ENCODE results near the gene KCP.

The KCP gene

DNA sequence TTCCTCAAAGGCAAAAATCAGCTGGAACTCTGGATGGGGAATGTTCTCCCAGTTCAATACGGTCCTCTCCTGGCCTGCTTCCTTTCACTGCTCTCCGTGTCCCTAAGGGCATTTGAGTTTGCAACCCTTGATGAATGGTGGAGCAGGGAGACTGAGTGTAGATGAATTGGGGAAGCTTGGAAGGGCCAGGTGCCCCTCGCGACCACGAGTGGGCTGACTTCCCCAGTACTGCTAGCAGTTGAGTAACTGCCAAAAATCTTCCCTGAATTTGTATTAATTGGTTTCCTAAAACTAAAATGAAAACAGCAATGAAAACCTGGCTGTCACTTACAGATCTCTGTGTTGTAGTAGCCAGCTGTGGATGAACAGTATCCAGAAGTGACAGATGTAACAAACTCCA, 40.8 kb upstream of the KCP start:
- Mint-ChIP-seq H3K27me3 (ENCODE audit: low read depth, poor library complexity) (no peaks in the 10 kb centered on the region), H3K27ac (no peak overlapping the region), H3K4me3 (no peak overlapping the region), H3K4me1 (peaks cover 12% of the 10 kb centered on the region), H3K36me3 (ENCODE audit: low read depth) (peaks cover 36% of the 10 kb centered on the region), H3K9me3 (no peaks in the 10 kb centered on the region)
- DNase-seq, result no peak
- TF ChIP-seq, protein P1, sequence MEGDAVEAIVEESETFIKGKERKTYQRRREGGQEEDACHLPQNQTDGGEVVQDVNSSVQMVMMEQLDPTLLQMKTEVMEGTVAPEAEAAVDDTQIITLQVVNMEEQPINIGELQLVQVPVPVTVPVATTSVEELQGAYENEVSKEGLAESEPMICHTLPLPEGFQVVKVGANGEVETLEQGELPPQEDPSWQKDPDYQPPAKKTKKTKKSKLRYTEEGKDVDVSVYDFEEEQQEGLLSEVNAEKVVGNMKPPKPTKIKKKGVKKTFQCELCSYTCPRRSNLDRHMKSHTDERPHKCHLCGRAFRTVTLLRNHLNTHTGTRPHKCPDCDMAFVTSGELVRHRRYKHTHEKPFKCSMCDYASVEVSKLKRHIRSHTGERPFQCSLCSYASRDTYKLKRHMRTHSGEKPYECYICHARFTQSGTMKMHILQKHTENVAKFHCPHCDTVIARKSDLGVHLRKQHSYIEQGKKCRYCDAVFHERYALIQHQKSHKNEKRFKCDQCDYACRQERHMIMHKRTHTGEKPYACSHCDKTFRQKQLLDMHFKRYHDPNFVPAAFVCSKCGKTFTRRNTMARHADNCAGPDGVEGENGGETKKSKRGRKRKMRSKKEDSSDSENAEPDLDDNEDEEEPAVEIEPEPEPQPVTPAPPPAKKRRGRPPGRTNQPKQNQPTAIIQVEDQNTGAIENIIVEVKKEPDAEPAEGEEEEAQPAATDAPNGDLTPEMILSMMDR (IDR thresholded peaks at IDR 0.05), result no peak

DNA sequence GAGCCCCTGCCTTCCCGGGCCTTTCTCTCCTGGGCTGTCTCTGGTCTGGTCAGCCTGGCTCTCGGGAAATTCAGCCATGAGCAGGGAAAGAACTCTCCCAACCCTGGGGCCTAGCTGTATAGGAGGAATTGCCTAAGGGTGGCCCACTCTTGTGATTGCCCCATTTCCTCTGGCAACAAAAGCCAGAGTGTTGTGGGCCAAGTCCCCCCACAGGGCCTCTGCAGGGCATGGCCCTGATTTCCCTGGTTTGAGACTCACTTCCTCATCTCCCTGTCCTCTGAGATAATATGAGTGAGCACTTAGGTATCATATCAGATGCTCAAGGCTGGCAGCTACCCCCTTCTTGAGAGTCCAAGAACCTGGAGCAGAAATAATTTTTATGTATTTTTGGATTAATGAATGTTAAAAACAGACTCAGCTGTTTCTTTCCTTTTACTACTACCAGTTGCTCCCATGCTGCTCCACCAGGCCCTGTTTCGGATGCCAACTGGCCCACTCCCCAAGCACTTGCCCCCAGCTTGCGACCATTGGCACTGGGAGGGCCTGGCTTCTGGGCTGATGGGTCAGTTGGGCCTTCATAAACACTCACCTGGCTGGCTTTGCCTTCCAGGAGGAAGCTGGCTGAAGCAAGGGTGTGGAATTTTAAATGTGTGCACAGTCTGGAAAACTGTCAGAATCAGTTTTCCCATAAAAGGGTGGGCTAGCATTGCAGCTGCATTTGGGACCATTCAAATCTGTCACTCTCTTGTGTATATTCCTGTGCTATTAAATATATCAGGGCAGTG, 38.7 kb upstream of the KCP start:
- Mint-ChIP-seq H3K27ac (no peak overlapping the region), H3K4me3 (no peak overlapping the region), H3K27me3 (ENCODE audit: low read depth, poor library complexity) (peaks cover 3% of the 10 kb centered on the region), H3K9me3 (no peaks in the 10 kb centered on the region), H3K4me1 (peaks cover 2% of the 10 kb centered on the region), H3K36me3 (ENCODE audit: low read depth) (peaks cover 23% of the 10 kb centered on the region)
- no peak for DNase-seq
- TF ChIP-seq, protein P1 (IDR thresholded peaks at IDR 0.05), result no peak

DNA sequence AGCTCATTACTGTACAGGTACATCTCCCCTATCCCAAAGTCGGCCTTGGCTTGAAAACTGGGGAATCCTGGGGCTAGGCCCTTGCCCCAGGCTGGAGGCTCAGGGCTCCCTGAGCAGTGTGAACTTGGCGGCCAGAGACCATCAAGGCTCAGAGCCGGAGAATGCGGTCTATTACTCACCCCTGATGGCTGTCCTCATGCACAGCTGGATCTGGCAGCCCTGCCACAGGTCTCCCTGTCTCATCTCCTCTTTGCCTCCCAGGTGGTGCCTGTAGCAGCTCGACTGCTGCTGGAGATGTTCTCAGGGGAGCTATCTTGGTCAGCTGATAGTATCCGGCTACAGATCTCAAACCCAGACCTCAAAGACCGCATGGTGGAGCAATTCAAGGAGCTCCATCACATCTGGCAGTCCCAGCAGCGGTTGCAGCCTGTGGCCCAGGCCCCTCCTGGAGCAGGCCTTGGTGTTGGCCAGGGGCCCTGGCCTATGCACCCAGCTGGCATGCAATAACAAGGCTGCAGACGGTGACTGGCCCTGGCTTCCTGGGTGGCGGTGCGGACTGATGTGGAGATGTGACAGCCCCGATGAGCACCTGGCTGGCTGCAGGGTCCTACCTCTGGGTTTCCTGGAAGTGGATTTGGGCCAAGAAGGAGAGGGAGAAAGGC, 37.9 kb upstream of the KCP start:
- H3K9me3 Mint-ChIP-seq, result no peaks in the 10 kb centered on the region
- no peak for DNase-seq
- H3K27me3 Mint-ChIP-seq (ENCODE audit: low read depth, poor library complexity), result peaks cover 8% of the 10 kb centered on the region
- H3K27ac Mint-ChIP-seq, result no peak overlapping the region
- TF ChIP-seq, protein P1 (IDR thresholded peaks at IDR 0.05), result no peak
- no peak overlapping the region for H3K4me3 Mint-ChIP-seq
- H3K36me3 Mint-ChIP-seq (ENCODE audit: low read depth), result peaks cover 16% of the 10 kb centered on the region
- no peaks in the 10 kb centered on the region for H3K4me1 Mint-ChIP-seq

DNA sequence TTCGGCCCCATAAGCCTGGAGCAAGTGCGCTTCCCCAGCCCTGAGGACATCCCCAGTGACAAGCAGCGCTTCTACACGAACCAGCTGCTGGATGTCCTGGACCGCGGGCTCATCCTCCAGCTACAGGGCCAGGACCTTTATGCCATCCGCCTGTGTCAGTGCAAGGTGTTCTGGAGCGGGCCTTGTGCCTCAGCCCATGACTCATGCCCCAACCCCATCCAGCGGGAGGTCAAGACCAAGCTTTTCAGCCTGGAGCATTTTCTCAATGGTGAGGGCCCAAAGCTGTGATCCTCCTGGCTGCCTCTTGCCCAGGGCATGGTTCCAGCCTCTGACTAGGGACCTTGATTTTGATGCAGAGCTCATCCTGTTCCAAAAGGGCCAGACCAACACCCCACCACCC, 37.3 kb upstream of the KCP start:
- peaks cover 11% of the 10 kb centered on the region for H3K36me3 Mint-ChIP-seq (ENCODE audit: low read depth)
- DNase-seq, result no peak
- peaks cover 8% of the 10 kb centered on the region for H3K27me3 Mint-ChIP-seq (ENCODE audit: low read depth, poor library complexity)
- no peak overlapping the region for H3K27ac Mint-ChIP-seq
- no peaks in the 10 kb centered on the region for H3K4me1 Mint-ChIP-seq
- no peak overlapping the region for H3K4me3 Mint-ChIP-seq
- H3K9me3 Mint-ChIP-seq, result no peaks in the 10 kb centered on the region
- TF ChIP-seq, protein P1 (IDR thresholded peaks at IDR 0.05), result no peak

DNA sequence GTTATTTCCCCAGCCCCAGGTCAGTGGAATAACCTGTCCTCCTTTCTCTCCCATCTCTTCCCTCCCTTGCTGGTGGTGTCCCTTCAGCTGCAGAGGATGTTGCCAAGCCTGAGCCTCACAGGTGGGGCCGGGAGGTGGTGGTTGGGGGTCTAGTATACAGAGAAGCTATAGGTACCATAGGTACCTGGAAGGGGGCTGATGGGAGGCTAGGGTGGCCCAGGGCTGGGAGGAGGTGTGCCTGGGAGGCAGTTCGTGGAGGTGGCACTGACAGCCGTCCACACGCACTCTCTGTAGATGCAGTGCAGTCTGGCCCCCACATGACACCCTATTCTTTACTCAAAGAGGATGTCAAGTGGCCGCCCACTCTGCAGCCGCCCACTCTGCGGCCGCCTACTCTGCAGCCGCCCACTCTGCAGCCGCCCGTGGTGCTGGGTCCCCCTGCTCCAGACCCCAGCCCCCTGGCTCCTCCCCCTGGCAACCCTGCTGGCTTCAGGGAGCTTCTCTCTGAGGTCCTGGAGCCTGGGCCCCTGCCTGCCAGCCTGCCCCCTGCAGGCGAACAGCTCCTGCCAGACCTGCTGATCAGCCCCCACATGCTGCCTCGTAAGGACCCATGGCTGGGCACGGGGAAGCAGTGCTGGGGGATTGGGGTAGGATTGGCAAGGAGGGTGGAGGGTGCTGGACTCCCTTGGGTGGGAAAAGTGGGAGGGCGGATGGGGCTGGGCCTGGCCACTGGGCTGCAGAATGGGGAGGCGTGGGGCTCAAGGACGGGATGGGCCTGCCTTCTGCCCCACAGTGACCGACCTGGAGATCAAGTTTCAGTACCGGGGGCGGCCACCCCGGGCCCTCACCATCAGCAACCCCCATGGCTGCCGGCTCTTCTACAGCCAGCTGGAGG, 36.7 kb upstream of the KCP start:
- Mint-ChIP-seq H3K27ac (no peak overlapping the region), H3K36me3 (ENCODE audit: low read depth) (peaks cover 11% of the 10 kb centered on the region), H3K4me3 (no peak overlapping the region), H3K9me3 (no peaks in the 10 kb centered on the region), H3K4me1 (no peaks in the 10 kb centered on the region), H3K27me3 (ENCODE audit: low read depth, poor library complexity) (peaks cover 11% of the 10 kb centered on the region)
- TF ChIP-seq, protein P1 (IDR thresholded peaks at IDR 0.05), result no peak
- no peak for DNase-seq
